Stimulated activated CD8-positive, alpha-beta memory T cell treated with anti-CD3 and anti-CD28 coated beads, Interleukin-12 subunit alpha, Interleukin-12 subunit beta, amount 100 ng/mL, for 24 hours (primary cell): ENCODE results near the gene ARRB1.
"Not testable (repeated sequence)": the region's sequence is repeated elsewhere in the genome, so short reads cannot be mapped to it uniquely, and the experiment has no call there.

Source experiments
- DNase-seq: peaks from one replicate; pipeline ENCODE4 v3.0.0-alpha.2; 2020; ENCODE audit errors: extremely low read depth

The ARRB1 gene

DNA sequence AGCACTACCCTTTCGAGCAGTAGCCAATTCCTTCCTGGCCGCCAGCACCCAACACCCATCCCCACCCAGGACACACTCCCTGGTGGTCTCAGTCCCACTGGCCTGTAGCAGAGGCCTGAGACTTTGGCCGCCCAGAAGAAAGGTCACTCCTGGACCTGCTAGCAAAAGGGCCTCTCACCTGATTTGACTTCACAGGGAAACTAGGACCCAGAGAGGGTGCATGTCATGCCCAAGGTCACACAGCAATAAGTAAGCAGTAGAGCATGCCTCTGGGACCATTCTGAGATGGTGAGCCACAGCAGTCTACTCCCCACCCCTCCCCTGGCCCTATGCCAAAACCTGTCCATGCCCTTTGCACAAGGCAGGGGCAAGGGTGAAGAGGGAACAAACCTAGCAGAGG lies 7.3 kb downstream of the ARRB1 start:
- no peak for DNase-seq

- DNase-seq: no peak
Observed at GRCh38 chr11:75342966-75343870, 8.2 kb downstream of the ARRB1 start.

GRCh38 chr11:75342231-75342918 lies 9.1 kb downstream of the ARRB1 start:
- no peak for DNase-seq

DNA sequence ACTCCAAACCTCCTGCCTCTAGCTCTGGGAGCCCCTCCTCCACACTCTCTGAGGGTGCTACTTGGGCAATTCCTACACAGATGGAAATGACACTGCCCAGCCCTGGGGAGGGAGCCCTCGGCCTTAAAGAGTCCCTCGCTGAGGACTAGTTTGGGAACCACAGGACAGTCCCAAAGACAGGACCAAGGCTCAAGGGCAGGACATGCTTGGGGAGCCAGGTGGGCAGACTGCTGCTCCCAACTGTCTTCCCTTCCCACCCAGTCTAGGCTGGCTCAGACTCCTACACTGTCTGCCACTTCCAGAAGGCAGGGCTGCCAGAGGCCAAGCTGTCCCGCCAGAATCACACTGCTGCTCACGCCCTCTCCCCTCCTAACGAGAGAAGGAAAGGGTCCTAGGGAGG lies 9.8 kb downstream of the ARRB1 start:
- no peak for DNase-seq

GRCh38 chr11:75339685-75340409 lies 11.6 kb downstream of the ARRB1 start:
- no peak for DNase-seq

DNA sequence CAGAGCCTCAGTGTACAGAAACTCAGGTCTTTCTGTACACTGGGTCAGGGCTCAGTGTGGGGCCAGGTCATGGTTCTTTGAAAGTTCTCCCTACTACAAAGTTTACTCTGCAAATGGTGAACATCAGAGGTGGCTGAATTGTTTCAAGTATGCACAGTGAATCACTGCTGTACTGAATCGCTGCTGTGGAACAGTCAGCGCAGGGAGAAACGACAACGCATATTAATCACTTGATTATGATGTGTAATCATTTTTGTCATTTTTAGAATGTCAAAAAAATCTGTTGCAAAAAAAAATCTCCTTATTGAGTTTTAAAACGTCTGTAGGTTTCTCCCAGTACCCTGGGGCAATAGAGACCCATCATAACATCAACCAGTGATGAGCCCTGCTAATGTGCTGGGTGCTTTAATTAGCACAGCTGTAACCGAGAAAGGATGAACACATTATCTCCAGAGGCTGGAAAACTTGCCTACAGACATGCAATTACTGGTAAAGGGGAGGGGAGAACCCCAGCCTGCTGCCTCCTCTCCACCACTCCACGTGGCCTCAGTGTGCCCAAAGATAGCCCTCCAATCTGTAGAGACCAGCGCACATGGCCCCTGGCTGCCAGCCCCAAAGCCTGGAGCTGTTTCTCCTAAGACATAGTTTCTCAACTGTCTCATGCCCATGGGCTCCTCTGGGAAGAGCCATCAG lies 12.8 kb downstream of the ARRB1 start:
- no peak for DNase-seq

DNA sequence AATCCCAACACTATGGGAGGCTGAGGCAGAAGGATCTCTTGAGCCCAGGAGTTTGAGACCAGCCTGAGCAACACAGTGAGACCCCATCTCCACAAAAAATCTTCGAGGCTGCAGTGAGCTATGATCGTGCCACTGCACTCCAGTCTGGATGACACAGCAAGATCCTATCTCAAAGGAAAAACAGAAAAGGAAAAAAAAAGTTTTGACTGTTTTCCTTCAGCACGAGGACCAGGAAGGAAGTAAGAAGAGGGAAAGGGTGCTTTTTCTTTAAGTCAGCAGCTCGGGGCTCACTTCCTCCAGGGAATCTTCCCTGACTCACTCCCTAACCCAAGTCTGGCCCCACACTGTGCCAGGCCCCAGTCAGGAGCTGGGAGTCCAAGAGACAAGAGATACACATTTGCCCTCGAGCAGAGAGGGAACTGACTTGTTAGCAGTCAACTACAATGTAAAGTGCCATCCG lies 14.2 kb downstream of the ARRB1 start:
- DNase-seq: no peak

GRCh38 chr11:75334976-75335375 lies 16.5 kb downstream of the ARRB1 start:
- DNase-seq: no peak

DNA sequence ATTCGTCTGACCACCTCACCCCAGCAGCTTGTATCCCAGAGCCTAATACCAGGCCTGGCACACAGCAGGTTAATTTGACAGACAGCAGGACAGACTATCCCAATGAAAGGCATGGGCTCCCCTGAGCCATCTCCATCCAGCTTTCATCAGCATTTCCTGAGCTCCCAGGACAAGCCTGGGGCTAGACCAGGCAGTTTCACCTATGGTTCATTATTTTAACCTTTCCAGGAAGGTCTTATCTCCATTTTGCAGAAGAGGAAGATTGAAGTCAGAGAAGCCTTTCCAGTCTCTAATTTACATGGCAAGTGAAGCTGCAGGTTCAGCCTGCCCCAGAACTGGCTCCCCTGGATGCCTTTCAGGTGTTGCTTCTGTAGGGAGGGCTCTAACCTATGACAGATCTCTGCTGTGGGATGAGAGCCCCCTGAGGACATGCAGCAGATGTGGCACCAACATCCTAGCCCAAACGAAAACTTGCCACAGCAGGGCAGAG lies 17.0 kb downstream of the ARRB1 start:
- no peak for DNase-seq

GRCh38 chr11:75333807-75334140 lies 17.7 kb downstream of the ARRB1 start:
- DNase-seq: no peak

GRCh38 chr11:75333022-75333806 lies 18.2 kb downstream of the ARRB1 start:
- no peak for DNase-seq

DNA sequence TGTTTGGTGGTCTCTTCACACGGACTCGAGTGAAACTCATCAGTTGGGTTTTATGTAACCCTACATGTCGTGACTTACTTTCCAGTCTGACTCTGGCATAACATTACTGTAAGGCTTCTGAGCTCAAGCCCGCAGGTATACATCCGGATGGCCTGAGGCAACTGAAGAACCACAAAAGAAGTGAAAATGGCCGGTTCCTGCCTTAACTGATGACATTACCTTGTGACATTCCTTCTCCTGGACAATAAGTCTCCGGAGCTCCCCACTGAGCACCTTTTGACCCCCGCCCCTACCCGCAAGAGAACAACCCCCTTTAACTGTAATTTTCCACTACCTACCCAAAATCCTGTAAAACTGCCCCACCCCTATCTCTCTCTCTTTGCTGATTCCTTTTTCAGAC lies 19.7 kb downstream of the ARRB1 start:
- DNase-seq: not testable (repeated sequence)

- DNase-seq: not testable (repeated sequence)
Observed at GRCh38 chr11:75331304-75331703, 20.2 kb downstream of the ARRB1 start.

GRCh38 chr11:75330886-75331285 lies 20.6 kb downstream of the ARRB1 start:
- not testable (repeated sequence) for DNase-seq

DNA sequence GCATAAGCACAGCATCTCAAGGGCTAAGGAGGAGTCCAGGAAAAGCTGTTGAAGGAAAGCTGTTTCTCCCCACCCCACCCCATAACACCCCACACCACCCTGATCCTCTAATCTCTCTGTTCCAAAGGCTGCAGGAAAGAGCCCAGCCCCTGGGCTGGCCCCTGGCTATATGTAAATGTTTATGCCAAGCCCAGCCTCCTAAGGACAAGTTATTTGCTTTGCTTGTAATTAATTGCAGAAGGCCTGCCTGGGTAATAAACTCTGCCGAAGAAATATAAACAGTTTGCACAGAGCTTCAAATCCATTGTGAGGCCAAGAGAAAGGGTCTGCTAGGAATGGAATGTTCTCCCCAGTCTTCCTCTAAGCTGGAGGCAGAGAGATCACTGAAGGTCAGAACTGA lies 21.2 kb downstream of the ARRB1 start:
- DNase-seq: no peak

DNA sequence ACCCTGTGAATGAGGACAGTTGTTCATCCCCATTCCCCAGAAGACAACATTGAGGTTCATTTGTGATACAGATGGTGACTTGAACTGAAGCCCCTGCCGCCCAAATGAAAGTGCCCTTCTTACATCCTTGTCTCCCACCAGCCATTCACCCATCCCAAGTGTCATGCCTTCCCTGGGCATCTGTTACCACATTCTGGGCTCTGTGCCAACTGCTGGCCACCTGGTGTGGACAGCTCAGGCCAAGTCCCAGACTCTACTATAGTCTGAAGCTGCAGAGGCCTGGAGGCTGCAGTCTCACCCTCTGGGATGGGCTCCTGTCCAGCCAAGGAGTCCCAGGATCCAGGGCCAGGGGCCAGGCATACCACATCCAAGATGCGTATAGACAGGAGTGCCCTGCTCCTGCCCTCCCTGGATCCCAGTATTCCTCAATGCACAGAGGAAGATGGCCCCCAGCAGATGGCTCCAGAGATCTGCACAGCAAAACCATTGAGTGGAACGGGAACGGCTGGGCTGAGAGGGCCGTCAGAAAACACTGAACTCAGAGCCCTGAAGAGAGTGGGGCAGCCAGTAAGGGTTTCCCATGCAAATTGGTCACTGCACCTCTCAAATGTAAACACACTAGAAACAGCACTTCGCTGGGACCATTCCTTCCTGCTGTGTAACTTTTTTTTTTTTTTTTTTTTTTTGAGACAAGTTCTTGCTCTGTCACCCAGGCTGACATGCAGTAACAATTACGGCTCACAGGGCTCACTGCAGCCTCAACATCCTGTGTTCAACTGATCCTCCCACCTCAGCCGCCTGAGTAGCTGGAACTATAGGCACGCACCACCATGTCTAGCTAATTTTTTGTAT lies 22.8 kb downstream of the ARRB1 start:
- no peak for DNase-seq

DNA sequence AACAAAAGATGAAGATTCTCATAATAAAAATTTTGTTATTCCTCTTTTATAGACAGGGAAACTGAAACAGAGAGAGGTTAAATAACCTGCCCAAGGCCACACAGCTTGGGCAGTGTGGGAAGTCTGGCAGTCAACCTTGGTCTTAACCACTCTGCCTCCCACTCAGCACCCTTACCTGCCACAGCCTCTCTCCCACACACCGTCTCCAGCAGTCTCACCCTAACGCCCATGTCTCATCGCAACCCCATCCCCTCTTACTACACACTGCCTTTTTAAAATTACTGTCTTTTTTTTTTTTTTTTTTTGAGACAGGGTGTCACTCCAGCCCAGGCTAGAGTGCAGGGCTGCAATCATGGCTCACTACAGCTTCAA lies 25.0 kb downstream of the ARRB1 start:
- DNase-seq: no peak

DNA sequence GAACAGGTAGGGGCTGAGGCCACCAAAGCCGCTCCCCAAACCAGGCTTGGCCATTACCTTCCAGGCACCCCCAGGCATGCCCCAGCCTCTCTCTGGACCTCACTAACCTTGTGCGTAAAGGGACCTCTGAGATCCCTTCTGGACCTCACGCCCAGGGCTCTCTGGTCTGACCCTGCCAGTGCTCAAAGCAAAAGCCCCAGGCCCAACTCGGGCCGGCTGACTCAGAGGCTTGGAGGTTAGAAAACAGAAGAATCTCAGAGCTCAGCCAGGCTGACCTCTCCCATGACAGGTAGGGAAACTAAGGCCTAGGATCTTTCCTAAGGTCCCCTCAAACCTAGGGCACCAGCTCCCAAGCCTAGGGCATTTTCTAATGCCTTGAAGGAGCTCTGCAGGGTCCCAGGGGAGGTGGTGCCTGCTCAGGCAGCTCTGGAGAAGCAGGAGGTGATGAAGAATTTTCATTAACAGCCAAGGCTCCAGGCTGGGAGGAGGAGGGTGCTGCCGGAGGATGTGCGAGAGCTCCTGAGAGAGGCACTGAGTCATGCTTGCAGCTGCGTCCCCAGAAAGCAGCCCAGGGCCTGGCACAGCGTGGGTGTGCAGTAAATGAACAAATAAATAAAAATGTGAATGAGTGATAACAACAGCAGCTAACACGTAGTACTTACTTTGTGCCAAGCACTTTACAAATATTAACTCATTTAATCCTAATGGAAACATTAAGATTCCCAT lies 25.6 kb downstream of the ARRB1 start:
- DNase-seq: no peak

DNA sequence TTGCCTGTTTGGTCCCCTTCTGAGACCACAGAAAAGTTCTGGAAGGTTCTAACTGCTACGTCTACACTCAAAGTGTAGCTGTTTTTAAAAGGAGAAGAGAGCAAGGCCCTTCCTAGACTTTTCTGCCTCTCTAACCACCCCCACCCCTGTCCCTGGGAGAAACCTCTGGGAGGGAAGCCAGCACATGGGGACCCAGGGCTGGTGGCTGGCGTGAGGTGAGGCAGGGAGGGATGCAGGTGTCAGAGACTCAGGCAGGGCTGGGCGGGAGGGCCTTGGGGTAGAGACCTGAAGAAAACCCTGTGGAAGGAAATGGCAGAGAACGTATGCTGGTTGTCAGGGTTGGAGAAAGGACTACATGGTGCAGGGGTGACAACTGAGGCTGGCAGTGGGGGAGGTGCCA lies 26.7 kb downstream of the ARRB1 start:
- no peak for DNase-seq
